A673 (cell line): ENCODE data around the gene CHID1.

Experiments used
- EZH2 ChIP-seq: fragments of 200-600 bp; sonication (generic); IDR thresholded peaks from 2 replicates; pipeline ENCODE4 v1.6.1; 2017; ENCODE audit warnings: borderline replicate concordance, low read depth, mild to moderate bottlenecking, mixed read lengths, antibody characterized with exemption, low read length; ENCODE audit not compliant: poor library complexity, severe bottlenecking
- TF ChIP-seq, protein P1 (sequence below): fragments of 300-800, 200-600 bp; sonication (generic); conservative IDR thresholded peaks from 2 replicates; pipeline ENCODE4 v1.5.1; 2017; ENCODE audit warnings: low read depth, mild to moderate bottlenecking, antibody characterized with exemption, low read length, moderate library complexity, mixed read lengths

DNA sequence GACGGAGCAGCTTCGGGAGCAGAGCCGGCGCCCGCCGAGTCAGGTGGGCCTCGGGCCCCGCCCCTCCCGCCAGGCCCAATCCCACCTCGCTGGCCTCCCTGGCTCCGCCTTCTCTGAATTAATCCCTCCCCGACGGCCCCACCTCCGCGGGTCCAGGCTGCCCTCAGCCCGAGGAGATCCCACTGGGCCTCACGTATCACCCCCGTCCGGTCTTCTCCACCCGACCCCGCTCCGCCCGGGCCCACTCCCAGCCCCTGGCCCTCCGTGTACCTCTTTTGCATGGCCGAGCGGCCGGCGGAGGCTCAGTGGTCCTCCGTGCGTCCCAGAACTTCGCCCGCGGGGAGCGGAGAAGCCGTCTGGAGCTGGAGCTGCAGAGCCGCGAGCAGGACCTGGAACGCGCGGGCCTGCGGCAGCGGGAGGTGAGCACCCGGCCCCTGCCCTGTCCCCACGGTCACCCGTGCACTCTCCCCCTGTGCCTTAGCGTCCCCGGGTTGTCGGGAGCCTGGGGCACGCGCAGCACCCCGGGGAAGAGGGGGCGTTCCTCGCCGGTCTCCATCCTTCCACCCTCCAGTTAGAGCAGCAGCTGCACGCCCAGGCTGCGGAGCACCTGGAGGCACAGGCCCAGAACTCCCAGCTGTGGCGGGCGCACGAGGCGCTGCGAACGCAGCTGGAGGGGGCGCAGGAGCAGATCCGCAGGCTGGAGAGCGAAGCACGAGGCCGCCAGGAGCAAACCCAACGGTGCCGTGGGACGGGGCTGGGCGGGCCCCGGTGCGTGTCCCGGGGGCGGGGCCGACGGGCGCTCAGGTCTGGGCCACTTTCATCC, 80.1 kb downstream of the CHID1 start:
- TF ChIP-seq, protein P1, sequence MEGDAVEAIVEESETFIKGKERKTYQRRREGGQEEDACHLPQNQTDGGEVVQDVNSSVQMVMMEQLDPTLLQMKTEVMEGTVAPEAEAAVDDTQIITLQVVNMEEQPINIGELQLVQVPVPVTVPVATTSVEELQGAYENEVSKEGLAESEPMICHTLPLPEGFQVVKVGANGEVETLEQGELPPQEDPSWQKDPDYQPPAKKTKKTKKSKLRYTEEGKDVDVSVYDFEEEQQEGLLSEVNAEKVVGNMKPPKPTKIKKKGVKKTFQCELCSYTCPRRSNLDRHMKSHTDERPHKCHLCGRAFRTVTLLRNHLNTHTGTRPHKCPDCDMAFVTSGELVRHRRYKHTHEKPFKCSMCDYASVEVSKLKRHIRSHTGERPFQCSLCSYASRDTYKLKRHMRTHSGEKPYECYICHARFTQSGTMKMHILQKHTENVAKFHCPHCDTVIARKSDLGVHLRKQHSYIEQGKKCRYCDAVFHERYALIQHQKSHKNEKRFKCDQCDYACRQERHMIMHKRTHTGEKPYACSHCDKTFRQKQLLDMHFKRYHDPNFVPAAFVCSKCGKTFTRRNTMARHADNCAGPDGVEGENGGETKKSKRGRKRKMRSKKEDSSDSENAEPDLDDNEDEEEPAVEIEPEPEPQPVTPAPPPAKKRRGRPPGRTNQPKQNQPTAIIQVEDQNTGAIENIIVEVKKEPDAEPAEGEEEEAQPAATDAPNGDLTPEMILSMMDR = no peak
- no peak for TF ChIP-seq EZH2
